ENCODE measurements around the gene SPEM2.
"Not testable (repeated sequence)": the region's sequence is repeated elsewhere in the genome, so short reads cannot be mapped to it uniquely, and the experiment has no call there.

- TF ChIP-seq POLR2A (IDR thresholded peaks at IDR 0.05; ENCODE audit: low read length); GATA1 (IDR thresholded peaks at IDR 0.05; ENCODE audit: low read depth, low read length): not testable (repeated sequence)
These were observed 49.4 kb downstream of the SPEM2 start for GRCh38 chr17:7474767-7475166.

Data from erythroblast (primary cell).